Activated naive CD4-positive, alpha-beta T cell treated with anti-CD3 and anti-CD28 coated beads, Interleukin-2, amount 50 U/mL, for 72 hours (primary cell): ENCODE data around the gene KCND1. TPM values are rescaled to one million over a fixed set of nuclear protein-coding genes. Genes with fewer than 3 reads are reported as not detected.

Source experiments
- ATAC-seq, 2 donors: fragments of 150-1000 bp; cut with Tn5 transposase; 2 replicates each; pipeline ENCODE4 v1.10.0; 2021; ENCODE audit warnings: mild to moderate bottlenecking in 2 of 2, moderate library complexity in 2 of 2
- DNase-seq, 2 donors: peaks; one replicate each; pipeline ENCODE4 v3.0.0; 2021 to 2022; ENCODE audit warnings: low spot score in 2 of 2
- H3K27ac Mint-ChIP-seq, 2 donors: one replicate each; pipeline ENCODE4 v1.8.0; 2022; ENCODE audit warnings: mild to moderate bottlenecking in 2 of 2, mixed read lengths in 2 of 2
- H3K36me3 Mint-ChIP-seq, 2 donors: one replicate each; pipeline ENCODE4 v1.8.0; 2022; ENCODE audit warnings: mixed read lengths in 2 of 2
- H3K9me3 Mint-ChIP-seq, 2 donors: one replicate each; pipeline ENCODE4 v1.8.0; 2022; ENCODE audit warnings: mixed read lengths in 2 of 2
- total RNA-seq, 2 donors: library from RNA; stranded (reverse); gene quantifications; one replicate each; pipeline ENCODE4 v1.2.3, GENCODE V29; 2022

KCND1 gene
- total RNA-seq, 2 donors from 2014 or later: 4.9 to 15.5 TPM

GRCh38 chrX:48933757-48934156 is 37.9 kb downstream of the KCND1 start:
- DNase-seq (no peak), ATAC-seq (peak in 1 of 2 donors; percentile 26)
- H3K27ac Mint-ChIP-seq: peak overlapping the region; percentile 97
- no peaks in the 10 kb centered on the region for H3K9me3 Mint-ChIP-seq
- peaks cover 20 to 38% of the 10 kb centered on the region in 2 donors for H3K36me3 Mint-ChIP-seq

GRCh38 chrX:48927736-48928382 is 43.8 kb downstream of the KCND1 start:
- Mint-ChIP-seq H3K27ac (no peak overlapping the region), H3K36me3 (peaks cover 2 to 19% of the 10 kb centered on the region in 2 donors), H3K9me3 (no peaks in the 10 kb centered on the region)
- no peak for DNase-seq
- no peak for ATAC-seq

- peaks cover 0 to 16% of the 10 kb centered on the region in 2 donors for H3K36me3 Mint-ChIP-seq
- ATAC-seq: no peak
- H3K9me3 Mint-ChIP-seq: no peaks in the 10 kb centered on the region
- H3K27ac Mint-ChIP-seq: no peak overlapping the region
- DNase-seq: no peak
These were observed 44.5 kb downstream of the KCND1 start for GRCh38 chrX:48927123-48927522.

GRCh38 chrX:48924270-48924669 is 47.4 kb downstream of the KCND1 start:
- ATAC-seq: peak in 1 of 2 donors; percentile 60
- DNase-seq: no peak
- peaks cover 15 to 27% of the 10 kb centered on the region in 2 donors for H3K36me3 Mint-ChIP-seq
- peak overlapping the region; percentile 69 to 79 for H3K27ac Mint-ChIP-seq
- H3K9me3 Mint-ChIP-seq: no peaks in the 10 kb centered on the region

DNA sequence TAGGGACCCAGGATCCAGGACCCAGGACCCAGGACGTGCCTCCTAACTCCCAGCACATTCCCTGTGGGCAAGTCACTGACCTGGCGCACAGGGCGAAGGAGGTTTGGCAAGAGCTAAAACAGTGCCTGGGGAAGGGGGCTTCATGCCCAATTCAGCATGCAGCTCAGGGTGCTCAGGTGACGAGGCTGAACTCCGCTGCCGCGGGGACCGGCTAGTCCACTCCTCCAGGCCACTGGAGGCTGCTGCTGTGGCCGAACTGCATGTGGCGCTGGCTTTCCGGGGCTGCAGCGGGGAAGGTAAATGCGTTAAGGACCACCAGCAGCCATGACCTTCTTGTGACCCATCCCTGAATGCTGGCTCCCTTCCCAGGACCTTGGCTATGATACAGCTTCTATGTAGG is 47.9 kb downstream of the KCND1 start:
- peak overlapping the region; percentile 69 to 79 for H3K27ac Mint-ChIP-seq
- H3K9me3 Mint-ChIP-seq: no peaks in the 10 kb centered on the region
- DNase-seq: no peak
- ATAC-seq: no peak
- peaks cover 16 to 29% of the 10 kb centered on the region in 2 donors for H3K36me3 Mint-ChIP-seq

DNA sequence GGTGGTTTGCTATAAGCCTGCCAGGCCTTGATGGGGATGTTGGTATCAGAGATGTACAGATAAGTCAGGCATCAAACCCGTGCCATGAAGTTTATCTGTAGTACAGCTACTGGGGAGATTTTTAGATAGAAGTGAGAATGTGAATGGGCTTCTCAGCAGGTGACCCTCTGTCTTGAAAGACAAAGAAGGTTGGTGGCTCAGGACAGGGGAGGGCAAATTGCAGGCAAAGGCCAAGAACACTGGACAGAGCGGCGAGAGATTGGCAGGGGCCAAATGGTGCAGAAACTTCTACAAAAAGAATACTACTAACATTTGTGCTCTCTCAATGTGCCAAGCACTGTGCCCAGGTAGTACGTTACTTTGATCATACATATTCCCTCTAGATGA is 50.9 kb downstream of the KCND1 start:
- no peaks in the 10 kb centered on the region for H3K9me3 Mint-ChIP-seq
- no peak for ATAC-seq
- DNase-seq: no peak
- H3K36me3 Mint-ChIP-seq: peaks cover 35 to 42% of the 10 kb centered on the region in 2 donors
- peak overlapping the region; percentile 99 for H3K27ac Mint-ChIP-seq

- Mint-ChIP-seq H3K36me3 (peaks cover 40 to 47% of the 10 kb centered on the region in 2 donors), H3K27ac (peak overlapping the region; percentile 99), H3K9me3 (no peaks in the 10 kb centered on the region)
- DNase-seq (no peak), ATAC-seq (peak; percentile 27 to 39)
These were observed 51.5 kb downstream of the KCND1 start for GRCh38 chrX:48919947-48920717.

DNA sequence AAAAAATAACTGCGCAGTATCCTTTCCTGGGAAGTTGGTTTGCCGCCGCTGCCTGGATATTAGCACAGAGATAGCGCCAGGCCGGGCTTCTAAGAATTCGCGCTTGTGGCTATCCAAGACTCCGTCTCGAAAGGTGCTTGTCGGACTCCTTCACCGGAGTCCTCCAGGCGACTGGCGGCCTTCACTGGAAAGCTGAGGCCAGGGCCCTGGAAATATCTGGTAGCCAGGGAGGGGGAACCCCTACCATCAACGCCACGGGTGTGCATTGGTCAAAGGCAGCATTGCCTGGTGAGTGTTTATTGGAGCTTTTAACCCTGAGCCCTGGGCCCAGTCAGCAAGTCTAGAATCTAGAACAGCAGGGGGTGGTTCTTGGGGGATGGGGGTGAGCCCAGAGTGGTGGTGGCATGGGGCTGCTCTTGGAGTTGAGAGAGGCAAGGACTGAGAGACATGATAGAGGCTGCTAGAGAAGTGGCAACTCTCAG is 52.2 kb downstream of the KCND1 start:
- Mint-ChIP-seq H3K9me3 (no peaks in the 10 kb centered on the region), H3K36me3 (peaks cover 48 to 54% of the 10 kb centered on the region in 2 donors), H3K27ac (peak overlapping the region; percentile 99)
- DNase-seq: peak in 1 of 2 donors; percentile 71
- ATAC-seq: peak; percentile 39 to 40

- DNase-seq (peak; percentile 84 to 92), ATAC-seq (peak; percentile 68 to 80)
- Mint-ChIP-seq H3K36me3 (peaks cover 54 to 55% of the 10 kb centered on the region in 2 donors), H3K9me3 (no peaks in the 10 kb centered on the region), H3K27ac (peak within 1 kb of the TSS; percentile 99)
These were observed 52.9 kb downstream of the KCND1 start, which contains the start of gene PIM2 for GRCh38 chrX:48918643-48919340. TSS of gene PIM2 (minus strand) at chrX:48919024. CDS start at chrX:48918834, 190 bp downstream.

DNA sequence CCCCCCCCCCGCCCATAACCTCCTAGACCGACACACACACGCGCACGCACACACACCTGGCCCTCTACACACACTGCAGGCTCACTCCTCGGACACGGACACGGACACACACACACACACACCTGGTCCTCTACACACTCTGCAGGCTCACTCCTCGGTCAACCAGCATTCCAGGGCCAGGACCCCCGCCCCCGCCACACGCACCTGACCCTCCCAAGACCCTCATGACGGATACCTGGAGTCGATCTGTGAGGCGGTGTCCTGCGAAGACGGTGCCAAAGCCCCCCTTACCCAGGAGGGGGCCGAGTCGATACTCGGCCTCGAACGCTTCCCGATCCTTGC is 53.4 kb downstream of the KCND1 start:
- H3K9me3 Mint-ChIP-seq: no peaks in the 10 kb centered on the region
- H3K27ac Mint-ChIP-seq: peak overlapping the region; percentile 99
- peaks cover 56 to 60% of the 10 kb centered on the region in 2 donors for H3K36me3 Mint-ChIP-seq
- DNase-seq: no peak
- ATAC-seq: no peak

DNA sequence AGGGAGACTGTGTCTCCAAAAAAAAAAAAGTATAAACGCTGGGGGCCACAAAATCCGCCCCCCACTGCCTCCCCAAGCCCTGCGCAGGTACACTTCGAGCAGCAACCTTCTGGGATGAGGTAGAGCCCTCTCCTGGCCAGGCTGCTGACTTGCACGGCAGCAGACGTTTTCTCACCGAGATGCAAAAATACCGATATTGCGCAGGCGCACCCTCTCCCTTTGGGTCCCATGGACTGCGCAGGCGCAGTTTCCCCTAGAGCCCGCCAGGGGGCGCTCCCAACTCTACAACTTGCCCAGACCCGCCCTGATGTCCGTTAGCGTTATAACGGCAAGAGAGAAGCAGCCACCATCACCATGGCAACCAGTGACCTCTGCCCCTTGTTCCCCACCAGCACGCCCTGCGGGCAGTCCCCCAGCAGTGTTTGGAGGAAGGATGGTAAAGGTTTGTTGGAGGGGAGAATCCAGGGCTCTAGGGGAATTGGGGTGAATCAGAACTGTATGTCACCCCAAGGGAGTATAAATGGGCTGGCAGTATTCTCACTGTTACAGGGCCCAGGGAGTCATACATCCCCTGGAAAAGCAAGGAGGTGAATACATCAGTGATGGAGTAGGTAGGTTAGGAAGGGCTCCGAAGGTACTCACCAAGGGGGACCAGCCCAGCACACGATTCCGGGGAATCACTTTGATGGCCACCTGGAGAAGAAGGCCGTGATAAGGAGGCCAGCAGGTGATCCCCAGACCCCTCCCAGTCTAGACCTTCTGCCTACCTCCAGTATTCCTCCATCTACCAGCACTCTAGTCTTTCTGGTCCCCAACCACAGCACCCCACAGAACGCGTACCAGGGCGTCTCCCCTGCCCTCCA is 54.3 kb downstream of the KCND1 start:
- no peaks in the 10 kb centered on the region for H3K9me3 Mint-ChIP-seq
- DNase-seq (peak; percentile 82 to 91), ATAC-seq (peak; percentile 49 to 50)
- peaks cover 57 to 67% of the 10 kb centered on the region in 2 donors for H3K36me3 Mint-ChIP-seq
- H3K27ac Mint-ChIP-seq: peak overlapping the region; percentile 99

GRCh38 chrX:48914593-48915493 is 56.8 kb downstream of the KCND1 start:
- DNase-seq (no peak), ATAC-seq (no peak)
- H3K27ac Mint-ChIP-seq: peak overlapping the region; percentile 94 to 97
- peaks cover 63 to 73% of the 10 kb centered on the region in 2 donors for H3K36me3 Mint-ChIP-seq
- H3K9me3 Mint-ChIP-seq: no peaks in the 10 kb centered on the region

GRCh38 chrX:48913605-48914366 is 57.9 kb downstream of the KCND1 start:
- H3K27ac Mint-ChIP-seq: peak overlapping the region; percentile 94 to 97
- no peak for ATAC-seq
- H3K36me3 Mint-ChIP-seq: peaks cover 56 to 65% of the 10 kb centered on the region in 2 donors
- DNase-seq: no peak
- no peaks in the 10 kb centered on the region for H3K9me3 Mint-ChIP-seq

DNA sequence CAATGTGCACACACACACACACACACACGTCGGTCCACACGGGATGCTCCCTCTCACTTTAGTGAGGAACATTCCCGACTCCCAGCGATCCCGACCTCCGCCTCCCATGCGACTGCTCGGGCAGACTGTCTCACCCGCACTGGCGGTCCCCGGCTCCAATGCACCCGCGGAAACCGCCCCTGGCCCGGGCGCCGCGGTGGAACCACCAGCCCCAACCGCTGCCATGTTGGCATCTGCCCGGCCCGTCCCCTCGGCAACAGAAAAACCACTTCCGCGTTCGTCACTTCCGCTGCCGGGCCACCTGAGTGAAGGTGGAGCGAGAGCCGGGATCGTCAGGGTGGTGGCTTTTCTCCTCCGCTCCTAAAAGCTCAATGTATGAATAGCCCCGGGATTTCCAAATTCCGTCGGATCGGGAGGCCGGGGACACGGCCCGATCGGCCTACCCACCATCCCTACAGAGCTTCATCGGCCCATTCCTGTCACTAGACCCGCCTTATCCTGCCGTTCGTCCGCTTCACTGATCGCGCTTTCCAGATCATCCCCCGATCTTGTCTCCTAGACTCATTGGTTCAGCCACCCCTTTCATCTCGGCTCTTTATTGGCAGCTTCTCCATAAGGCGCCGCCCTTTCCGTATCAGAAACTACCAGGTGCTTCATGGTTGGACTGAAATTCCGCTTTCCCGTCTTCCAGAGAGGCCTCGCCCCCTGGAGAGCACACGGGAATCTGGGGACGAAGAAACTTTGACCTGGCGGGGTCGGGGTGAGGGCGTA is 60.0 kb downstream of the KCND1 start, which contains the start of gene SLC35A2:
TSS of gene SLC35A2 (minus strand) at position 235 of the 771 bp plus-strand sequence. CDS start at position 225, 10 bp downstream.
- DNase-seq (peak; percentile 82 to 86), ATAC-seq (peak; percentile 75)
- no peaks in the 10 kb centered on the region for H3K9me3 Mint-ChIP-seq
- H3K36me3 Mint-ChIP-seq: peaks cover 37 to 48% of the 10 kb centered on the region in 2 donors
- H3K27ac Mint-ChIP-seq: peak within 1 kb of the TSS; percentile 95 to 97
